ENCODE measurements around the gene RPS10.

RPS10 gene

GRCh38 chr6:34425132-34425497 is 754 bp downstream of the RPS10 start:
- H3K4me3 ChIP-seq (ENCODE audit: low read depth, low read length), result peak overlapping the region; percentile 95
- peaks cover 3 to 6% of the 10 kb centered on the region in 2 experiments for H3K4me1 ChIP-seq (ENCODE audit: control insufficient read depth in 1 of 2, insufficient read depth in 2 of 2, low read length in 2 of 2)
- peak overlapping the region; percentile 55 for H2BK120ac ChIP-seq (ENCODE audit: insufficient read depth, low read length, poor library complexity)
- no peaks in the 10 kb centered on the region for H3K9me3 ChIP-seq (ENCODE audit: insufficient read depth, low read depth, low read length)
- H3K79me1 ChIP-seq (ENCODE audit: low read length), result peaks cover 7% of the 10 kb centered on the region
- no peak overlapping the region for H3K23ac ChIP-seq (ENCODE audit: low read length)
- peak overlapping the region; percentile 92 for H3K4ac ChIP-seq (ENCODE audit: low read depth, low read length)
- no peaks in the 10 kb centered on the region for H3K27me3 ChIP-seq (ENCODE audit: insufficient read depth, low read length)
- H4K12ac ChIP-seq (ENCODE audit: low read depth, low read length), result peak overlapping the region; percentile 75
- H3K9ac ChIP-seq (ENCODE audit: low read length), result peak overlapping the region; percentile 98
- H4K8ac ChIP-seq (ENCODE audit: low read depth, low read length), result peak overlapping the region; percentile 76
- H4K91ac ChIP-seq (ENCODE audit: low read depth, low read length), result peak overlapping the region; percentile 65
- H2AK5ac ChIP-seq (ENCODE audit: low read length), result no peak overlapping the region
- peak in 1 of 2 donors; percentile 42 for DNase-seq
- peak overlapping the region; percentile 92 for H3K14ac ChIP-seq (ENCODE audit: low read length)
- WGBS (ENCODE audit: extremely low coverage, insufficient coverage, insufficient read length), result no CpG with 5 or more reads among the region's 10 CpGs
- H3K36me3 ChIP-seq (ENCODE audit: control insufficient read depth in 1 of 2, insufficient read depth in 2 of 2, low read length in 2 of 2), result peaks cover 33 to 44% of the 10 kb centered on the region in 2 experiments
- no peak overlapping the region for H2BK12ac ChIP-seq (ENCODE audit: low read length)
- H3K27ac ChIP-seq (ENCODE audit: low read depth, low read length), result peak overlapping the region; percentile 72
- no peak overlapping the region for H3K18ac ChIP-seq (ENCODE audit: low read length)
- peaks cover 9% of the 10 kb centered on the region for H3K79me2 ChIP-seq (ENCODE audit: control insufficient read depth, insufficient read depth, low read length, poor library complexity)
- peak overlapping the region; percentile 90 for H3K4me2 ChIP-seq (ENCODE audit: low read length)
- peak overlapping the region; percentile 67 for H2BK5ac ChIP-seq (ENCODE audit: low read depth, low read length, poor library complexity)
- peak overlapping the region; percentile 23 for H2AFZ ChIP-seq (ENCODE audit: insufficient read depth, low read length, poor library complexity)

GRCh38 chr6:34424200-34425131 is 1.4 kb downstream of the RPS10 start:
- peak in 1 of 2 donors; percentile 28 for DNase-seq
- peaks cover 38 to 51% of the 10 kb centered on the region in 2 experiments for H3K36me3 ChIP-seq (ENCODE audit: control insufficient read depth in 1 of 2, insufficient read depth in 2 of 2, low read length in 2 of 2)

GRCh38 chr6:34423254-34423653 is 2.6 kb downstream of the RPS10 start:
- Histone ChIP-seq H3K9ac (ENCODE audit: low read length) (no peak overlapping the region), H4K8ac (ENCODE audit: low read depth, low read length) (no peak overlapping the region), H3K14ac (ENCODE audit: low read length) (no peak overlapping the region), H3K4me1 (ENCODE audit: control insufficient read depth in 1 of 2, insufficient read depth in 2 of 2, low read length in 2 of 2) (peaks cover 3 to 6% of the 10 kb centered on the region in 2 experiments), H3K18ac (ENCODE audit: low read length) (no peak overlapping the region), H3K79me2 (ENCODE audit: control insufficient read depth, insufficient read depth, low read length, poor library complexity) (peaks cover 9% of the 10 kb centered on the region), H3K27ac (ENCODE audit: low read depth, low read length) (no peak overlapping the region), H3K4me2 (ENCODE audit: low read length) (no peak overlapping the region), H3K27me3 (ENCODE audit: insufficient read depth, low read length) (no peaks in the 10 kb centered on the region), H3K4ac (ENCODE audit: low read depth, low read length) (no peak overlapping the region), H2AFZ (ENCODE audit: insufficient read depth, low read length, poor library complexity) (no peak overlapping the region), H2AK5ac (ENCODE audit: low read length) (no peak overlapping the region), H2BK120ac (ENCODE audit: insufficient read depth, low read length, poor library complexity) (no peak overlapping the region), H4K12ac (ENCODE audit: low read depth, low read length) (no peak overlapping the region), H3K36me3 (ENCODE audit: control insufficient read depth in 1 of 2, insufficient read depth in 2 of 2, low read length in 2 of 2) (peaks cover 46 to 60% of the 10 kb centered on the region in 2 experiments), H3K9me3 (ENCODE audit: insufficient read depth, low read depth, low read length) (no peaks in the 10 kb centered on the region), H3K79me1 (ENCODE audit: low read length) (peaks cover 7% of the 10 kb centered on the region), H2BK12ac (ENCODE audit: low read length) (no peak overlapping the region), H3K4me3 (ENCODE audit: low read depth, low read length) (no peak overlapping the region), H3K23ac (ENCODE audit: low read length) (no peak overlapping the region), H2BK5ac (ENCODE audit: low read depth, low read length, poor library complexity) (no peak overlapping the region), H4K91ac (ENCODE audit: low read depth, low read length) (no peak overlapping the region)
- WGBS (ENCODE audit: extremely low coverage, insufficient coverage, insufficient read length), result no CpG with 5 or more reads among the region's 5 CpGs
- DNase-seq, result no peak

More at GRCh38 chr6:34424200-34425131, 1.4 kb downstream of the RPS10 start:
- Histone ChIP-seq H2AK5ac (ENCODE audit: low read length) (no peak overlapping the region), H3K27me3 (ENCODE audit: insufficient read depth, low read length) (no peaks in the 10 kb centered on the region), H4K12ac (ENCODE audit: low read depth, low read length) (no peak overlapping the region), H3K4ac (ENCODE audit: low read depth, low read length) (no peak overlapping the region), H3K9ac (ENCODE audit: low read length) (peak overlapping the region; percentile 37), H3K14ac (ENCODE audit: low read length) (no peak overlapping the region), H3K23ac (ENCODE audit: low read length) (no peak overlapping the region), H3K4me2 (ENCODE audit: low read length) (peak overlapping the region; percentile 90), H2BK5ac (ENCODE audit: low read depth, low read length, poor library complexity) (no peak overlapping the region), H3K79me1 (ENCODE audit: low read length) (peaks cover 7% of the 10 kb centered on the region), H4K8ac (ENCODE audit: low read depth, low read length) (no peak overlapping the region), H3K9me3 (ENCODE audit: insufficient read depth, low read depth, low read length) (no peaks in the 10 kb centered on the region), H3K27ac (ENCODE audit: low read depth, low read length) (no peak overlapping the region), H4K91ac (ENCODE audit: low read depth, low read length) (no peak overlapping the region), H3K4me3 (ENCODE audit: low read depth, low read length) (peak overlapping the region; percentile 95), H3K18ac (ENCODE audit: low read length) (no peak overlapping the region), H3K79me2 (ENCODE audit: control insufficient read depth, insufficient read depth, low read length, poor library complexity) (peaks cover 9% of the 10 kb centered on the region), H2BK120ac (ENCODE audit: insufficient read depth, low read length, poor library complexity) (no peak overlapping the region), H2AFZ (ENCODE audit: insufficient read depth, low read length, poor library complexity) (no peak overlapping the region), H2BK12ac (ENCODE audit: low read length) (no peak overlapping the region), H3K4me1 (ENCODE audit: control insufficient read depth in 1 of 2, insufficient read depth in 2 of 2, low read length in 2 of 2) (peaks cover 3 to 6% of the 10 kb centered on the region in 2 experiments)
- WGBS (ENCODE audit: extremely low coverage, insufficient coverage, insufficient read length), result no CpG with 5 or more reads among the region's 19 CpGs

GRCh38 chr6:34418367-34418766 is 7.5 kb downstream of the RPS10 start:
- Histone ChIP-seq H3K27me3 (ENCODE audit: insufficient read depth, low read length) (no peaks in the 10 kb centered on the region), H3K9ac (ENCODE audit: low read length) (no peak overlapping the region), H3K4me1 (ENCODE audit: control insufficient read depth in 1 of 2, insufficient read depth in 2 of 2, low read length in 2 of 2) (no peaks in the 10 kb centered on the region), H2BK5ac (ENCODE audit: low read depth, low read length, poor library complexity) (no peak overlapping the region), H3K9me3 (ENCODE audit: insufficient read depth, low read depth, low read length) (no peaks in the 10 kb centered on the region), H2AFZ (ENCODE audit: insufficient read depth, low read length, poor library complexity) (no peak overlapping the region), H2BK12ac (ENCODE audit: low read length) (no peak overlapping the region), H3K4me3 (ENCODE audit: low read depth, low read length) (no peak overlapping the region), H3K14ac (ENCODE audit: low read length) (no peak overlapping the region), H3K27ac (ENCODE audit: low read depth, low read length) (no peak overlapping the region), H3K4ac (ENCODE audit: low read depth, low read length) (no peak overlapping the region), H3K36me3 (ENCODE audit: control insufficient read depth in 1 of 2, insufficient read depth in 2 of 2, low read length in 2 of 2) (peaks cover 46 to 70% of the 10 kb centered on the region in 2 experiments), H3K4me2 (ENCODE audit: low read length) (no peak overlapping the region), H3K79me1 (ENCODE audit: low read length) (no peaks in the 10 kb centered on the region), H3K23ac (ENCODE audit: low read length) (no peak overlapping the region), H3K79me2 (ENCODE audit: control insufficient read depth, insufficient read depth, low read length, poor library complexity) (no peaks in the 10 kb centered on the region), H2BK120ac (ENCODE audit: insufficient read depth, low read length, poor library complexity) (no peak overlapping the region), H3K18ac (ENCODE audit: low read length) (no peak overlapping the region), H4K12ac (ENCODE audit: low read depth, low read length) (no peak overlapping the region), H4K91ac (ENCODE audit: low read depth, low read length) (no peak overlapping the region), H2AK5ac (ENCODE audit: low read length) (no peak overlapping the region), H4K8ac (ENCODE audit: low read depth, low read length) (no peak overlapping the region)
- no peak for DNase-seq
- no CpG with 5 or more reads among the region's 5 CpGs for WGBS (ENCODE audit: extremely low coverage, insufficient coverage, insufficient read length)

All from trophoblast cell (in vitro differentiated cells and primary cell).